ENCODE measurements around the gene FBN1.

Gene FBN1

GRCh38 chr15:48650931-48651330 is 5.4 kb upstream of the FBN1 start:
- DNase-seq: no peak

- no peak for DNase-seq
Observed at GRCh38 chr15:48647962-48648361, 2.5 kb upstream of the FBN1 start.

GRCh38 chr15:48646331-48646730 is 822 bp upstream of the FBN1 start:
- no peak for DNase-seq

GRCh38 chr15:48644827-48645557 is 517 bp downstream of the FBN1 start:
- no peak for DNase-seq

- no peak for DNase-seq
Observed at GRCh38 chr15:48644467-48644826, 1.1 kb downstream of the FBN1 start.

- no peak for DNase-seq
Observed at GRCh38 chr15:48643776-48644466, 1.6 kb downstream of the FBN1 start.

- DNase-seq: no peak
Observed at GRCh38 chr15:48643206-48643605, 2.3 kb downstream of the FBN1 start.

- DNase-seq: no peak
Observed at GRCh38 chr15:48642795-48643194, 2.7 kb downstream of the FBN1 start.

- no peak for DNase-seq
Observed at GRCh38 chr15:48641416-48641815, 4.1 kb downstream of the FBN1 start.

- no peak for DNase-seq
Observed at GRCh38 chr15:48638963-48639362, 6.5 kb downstream of the FBN1 start.

- no peak for DNase-seq
Observed at GRCh38 chr15:48637639-48638038, 7.9 kb downstream of the FBN1 start.

GRCh38 chr15:48636511-48636910 is 9.0 kb downstream of the FBN1 start:
- DNase-seq: no peak

GRCh38 chr15:48634893-48635292 is 10.6 kb downstream of the FBN1 start:
- no peak for DNase-seq

- DNase-seq: no peak
Observed at GRCh38 chr15:48634096-48634495, 11.4 kb downstream of the FBN1 start.

- DNase-seq: no peak
Observed at GRCh38 chr15:48632651-48633050, 12.9 kb downstream of the FBN1 start.

- no peak for DNase-seq
Observed at GRCh38 chr15:48631176-48631770, 14.2 kb downstream of the FBN1 start.

- no peak for DNase-seq
Observed at GRCh38 chr15:48630245-48630644, 15.3 kb downstream of the FBN1 start.

GRCh38 chr15:48628832-48629231 is 16.7 kb downstream of the FBN1 start:
- DNase-seq: no peak

- no peak for DNase-seq
Observed at GRCh38 chr15:48627260-48627940, 18.1 kb downstream of the FBN1 start.

- no peak for DNase-seq
Observed at GRCh38 chr15:48625126-48625525, 20.4 kb downstream of the FBN1 start.

GRCh38 chr15:48624700-48625099 is 20.8 kb downstream of the FBN1 start:
- no peak for DNase-seq

GRCh38 chr15:48623456-48623855 is 22.1 kb downstream of the FBN1 start:
- no peak for DNase-seq

GRCh38 chr15:48622237-48622636 is 23.3 kb downstream of the FBN1 start:
- no peak for DNase-seq

GRCh38 chr15:48619446-48619845 is 26.1 kb downstream of the FBN1 start:
- no peak for DNase-seq

All from activated CD4-positive, CD25-positive, alpha-beta regulatory T cell (primary cell).